HUES64 (cell line): ENCODE measurements around the gene LIPN.

ENCODE experiments used
- H3K27ac ChIP-seq: 2 replicates; pipeline ENCODE4 v1.7.0; 2013; ENCODE audit warnings: low read depth, low read length, inconsistent platforms
- H3K27me3 ChIP-seq: 2 replicates; pipeline ENCODE4 v1.6.1; 2013; ENCODE audit warnings: mild to moderate bottlenecking, low read length; ENCODE audit not compliant: insufficient read depth
- H3K36me3 ChIP-seq: 2 replicates; pipeline ENCODE4 v1.6.1; 2013; ENCODE audit warnings: mild to moderate bottlenecking, low read length; ENCODE audit not compliant: insufficient read depth
- H3K4me1 ChIP-seq: 2 replicates; pipeline ENCODE4 v1.6.1; 2013; ENCODE audit warnings: mild to moderate bottlenecking, low read length, moderate library complexity; ENCODE audit not compliant: insufficient read depth
- H3K4me3 ChIP-seq: 2 replicates; pipeline ENCODE4 v1.5.1; 2013; ENCODE audit warnings: mild to moderate bottlenecking, low read length, moderate library complexity
- H3K9ac ChIP-seq: 2 replicates; pipeline ENCODE4 v1.6.1; 2013; ENCODE audit warnings: mild to moderate bottlenecking, low read depth, low read length
- H3K9me3 ChIP-seq: 2 replicates; pipeline ENCODE4 v1.6.1; 2013; ENCODE audit warnings: low read depth, low read length; ENCODE audit not compliant: insufficient read depth
- WGBS: fragments of 150-250, 120-280 bp; methylation state at CpG from one replicate; pipeline ENCODE4 v1.1.7; 2013; ENCODE audit warnings: missing lambda C conversion rate; 5-methylcytosine and 5-hydroxymethylcytosine counted together

The LIPN gene

DNA sequence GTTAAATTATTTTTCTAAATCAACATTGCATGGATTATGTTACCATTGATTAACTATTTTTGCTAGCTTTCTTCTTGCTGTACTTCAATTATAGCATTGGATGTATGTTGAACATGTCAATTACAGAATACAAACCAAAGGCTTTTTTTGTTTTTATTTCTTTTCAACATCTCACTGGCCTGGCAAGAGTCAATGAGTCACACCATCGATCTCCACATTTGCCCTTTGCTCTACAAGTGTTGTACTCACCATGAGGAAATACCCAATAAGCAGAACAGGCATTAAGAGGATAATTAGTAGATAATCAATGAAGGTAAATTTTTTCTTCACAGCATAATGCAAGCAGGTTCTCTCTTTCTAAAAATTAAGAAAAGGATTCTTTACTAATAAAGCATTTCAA, 68.5 kb downstream of the LIPN start:
- H3K9ac ChIP-seq: no peak overlapping the region
- H3K4me1 ChIP-seq: no peaks in the 10 kb centered on the region
- H3K4me3 ChIP-seq: no peak overlapping the region
- no peaks in the 10 kb centered on the region for H3K9me3 ChIP-seq
- H3K27ac ChIP-seq: no peak overlapping the region
- H3K27me3 ChIP-seq: no peaks in the 10 kb centered on the region
- WGBS: 78% methylated on average over 1 of the region's 1 CpG
- H3K36me3 ChIP-seq: no peaks in the 10 kb centered on the region
